ENCODE measurements around the gene RGS2. TPM values are rescaled to one million over a fixed set of nuclear protein-coding genes. Genes with fewer than 3 reads are reported as not detected.

Gene RGS2
- total RNA-seq, 1 donor from 2014 or later: 14.4 TPM

DNA sequence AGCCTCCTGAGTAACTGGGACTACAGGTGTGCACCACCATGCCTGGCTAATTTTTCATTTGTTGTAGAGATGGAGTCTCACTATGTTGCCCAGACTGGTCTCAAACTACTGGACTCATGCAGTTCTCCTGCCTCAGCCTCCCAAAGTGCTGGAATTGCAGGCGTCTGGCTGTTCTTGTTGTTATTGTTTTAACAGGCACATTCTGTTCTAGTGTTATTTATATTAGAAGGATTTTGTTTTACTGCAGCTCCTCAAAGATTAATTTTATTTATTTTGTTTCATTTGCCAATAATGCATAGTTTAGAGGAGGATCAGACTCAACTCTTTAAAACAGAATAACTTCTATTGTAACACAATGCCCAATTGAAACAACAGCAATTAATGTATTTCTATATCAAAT lies 35.5 kb downstream of the RGS2 start:
- Histone ChIP-seq H2AFZ (replicated peaks) (no peak overlapping the region), H3F3A (ENCODE audit: low read depth) (no peaks in the 10 kb centered on the region), H3K27ac (no peak overlapping the region), H3K9me3 (ENCODE audit: low read depth) (no peaks in the 10 kb centered on the region), H3K4me1 (no peaks in the 10 kb centered on the region), H3K4me2 (no peak overlapping the region), H4K20me1 (ENCODE audit: low read depth) (no peaks in the 10 kb centered on the region), H3K79me2 (ENCODE audit: low read depth) (no peaks in the 10 kb centered on the region), H3K27me3 (no peaks in the 10 kb centered on the region), H3K4me3 (no peak overlapping the region), H3K9ac (no peak overlapping the region), H3K36me3 (no peaks in the 10 kb centered on the region)
- Mint-ChIP-seq H3K4me3 (no peak overlapping the region), H3K27me3 (ENCODE audit: insufficient read depth, low read depth) (peaks cover 3% of the 10 kb centered on the region), H3K9me3 (no peaks in the 10 kb centered on the region), H3K36me3 (no peaks in the 10 kb centered on the region), H3K27ac (no peak overlapping the region), H3K4me1 (peaks cover 3% of the 10 kb centered on the region)
- TF ChIP-seq EZH2phosphoT487 (IDR thresholded peaks at IDR 0.05) (no peak), CTCF (IDR thresholded peaks at IDR 0.05) (no peak), EZH2 (IDR thresholded peaks at IDR 0.05) (no peak)
- no peak for DNase-seq (ENCODE audit: low spot score)

- no peaks in the 10 kb centered on the region for H3K9me3 Mint-ChIP-seq
- H3K27me3 Mint-ChIP-seq (ENCODE audit: insufficient read depth, low read depth): peaks cover 3% of the 10 kb centered on the region
- no peaks in the 10 kb centered on the region for H3K36me3 Mint-ChIP-seq
- no peak overlapping the region for H3K4me3 ChIP-seq
- H3K9ac ChIP-seq: no peak overlapping the region
- no peak overlapping the region for H3K4me3 Mint-ChIP-seq
- H3K79me2 ChIP-seq (ENCODE audit: low read depth): no peaks in the 10 kb centered on the region
- H3F3A ChIP-seq (ENCODE audit: low read depth): no peaks in the 10 kb centered on the region
- no peak overlapping the region for H3K27ac ChIP-seq
- no peak overlapping the region for H3K4me2 ChIP-seq
- H3K27ac Mint-ChIP-seq: no peak overlapping the region
- no peak overlapping the region for H2AFZ ChIP-seq (replicated peaks)
- H3K4me1 ChIP-seq: no peaks in the 10 kb centered on the region
- DNase-seq (ENCODE audit: low spot score): no peak
- no peaks in the 10 kb centered on the region for H3K9me3 ChIP-seq (ENCODE audit: low read depth)
- H4K20me1 ChIP-seq (ENCODE audit: low read depth): no peaks in the 10 kb centered on the region
- TF ChIP-seq EZH2phosphoT487 (IDR thresholded peaks at IDR 0.05) (no peak), CTCF (IDR thresholded peaks at IDR 0.05) (no peak), EZH2 (IDR thresholded peaks at IDR 0.05) (no peak)
- H3K27me3 ChIP-seq: no peaks in the 10 kb centered on the region
- H3K36me3 ChIP-seq: no peaks in the 10 kb centered on the region
- peaks cover 10% of the 10 kb centered on the region for H3K4me1 Mint-ChIP-seq
Observed at GRCh38 chr1:192846950-192847349, 38.1 kb downstream of the RGS2 start.

DNA sequence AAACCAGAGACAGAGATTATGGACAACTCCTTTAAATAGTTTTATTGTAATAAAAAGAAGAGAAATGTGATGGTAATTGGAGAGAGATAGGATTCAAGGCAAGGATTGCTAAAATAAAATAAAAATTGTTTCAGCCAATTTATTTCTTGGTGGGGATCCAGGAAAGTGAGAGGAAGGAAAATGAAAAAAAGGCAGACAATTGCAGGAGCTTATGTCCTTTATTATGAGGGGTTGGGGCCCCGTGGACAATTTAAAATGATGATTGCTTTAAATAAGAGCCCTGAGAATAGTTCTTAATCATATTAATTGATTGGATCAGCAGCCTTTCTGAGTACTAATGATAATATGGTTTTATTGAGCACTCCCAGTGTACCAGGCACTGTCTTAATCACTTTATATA lies 40.2 kb downstream of the RGS2 start:
- no peak for DNase-seq (ENCODE audit: low spot score)
- Histone ChIP-seq H4K20me1 (ENCODE audit: low read depth) (no peaks in the 10 kb centered on the region), H3K9me3 (ENCODE audit: low read depth) (no peaks in the 10 kb centered on the region), H3K27me3 (no peaks in the 10 kb centered on the region), H3K79me2 (ENCODE audit: low read depth) (no peaks in the 10 kb centered on the region), H3K4me3 (no peak overlapping the region), H2AFZ (replicated peaks) (no peak overlapping the region), H3K36me3 (no peaks in the 10 kb centered on the region), H3K4me1 (no peaks in the 10 kb centered on the region), H3K4me2 (no peak overlapping the region), H3F3A (ENCODE audit: low read depth) (no peaks in the 10 kb centered on the region), H3K9ac (no peak overlapping the region), H3K27ac (no peak overlapping the region)
- Mint-ChIP-seq H3K36me3 (no peaks in the 10 kb centered on the region), H3K27ac (no peak overlapping the region), H3K9me3 (no peaks in the 10 kb centered on the region), H3K4me3 (no peak overlapping the region), H3K27me3 (ENCODE audit: insufficient read depth, low read depth) (peaks cover 3% of the 10 kb centered on the region), H3K4me1 (peaks cover 13% of the 10 kb centered on the region)
- TF ChIP-seq CTCF (IDR thresholded peaks at IDR 0.05) (no peak), EZH2 (IDR thresholded peaks at IDR 0.05) (no peak), EZH2phosphoT487 (IDR thresholded peaks at IDR 0.05) (no peak)
